WI38 (cell line): ENCODE results near the gene QSOX2.

ENCODE experiments used
- H3K4me3 ChIP-seq: 2 replicates; pipeline ENCODE4 v1.5.1; 2011; ENCODE audit warnings: low read depth, mild to moderate bottlenecking, control low read depth, low read length
- CTCF ChIP-seq: IDR thresholded peaks from 2 replicates; pipeline ENCODE4 v1.5.1; 2012; ENCODE audit warnings: low read depth, mild to moderate bottlenecking, control low read depth, low read length

QSOX2 gene

GRCh38 chr9:136200424-136200823 lies 45.2 kb downstream of the QSOX2 start:
- H3K4me3 ChIP-seq, result no peak overlapping the region
- no peak for TF ChIP-seq CTCF

- no peak for TF ChIP-seq CTCF
- H3K4me3 ChIP-seq, result no peak overlapping the region
These were observed 46.0 kb downstream of the QSOX2 start for GRCh38 chr9:136199391-136200288.

GRCh38 chr9:136198605-136199083 lies 47.0 kb downstream of the QSOX2 start:
- no peak overlapping the region for H3K4me3 ChIP-seq
- no peak for TF ChIP-seq CTCF

- no peak for TF ChIP-seq CTCF
- H3K4me3 ChIP-seq, result no peak overlapping the region
These were observed 47.5 kb downstream of the QSOX2 start for GRCh38 chr9:136197930-136198604.

GRCh38 chr9:136197084-136197875 lies 48.3 kb downstream of the QSOX2 start:
- no peak for TF ChIP-seq CTCF
- no peak overlapping the region for H3K4me3 ChIP-seq

- no peak overlapping the region for H3K4me3 ChIP-seq
- no peak for TF ChIP-seq CTCF
These were observed 49.1 kb downstream of the QSOX2 start for GRCh38 chr9:136196404-136197083.
